Liver (tissue), 9 donors: ENCODE data around the gene PRDM12. TPM values are rescaled to one million over a fixed set of nuclear protein-coding genes. Genes with fewer than 3 reads are reported as not detected.

ENCODE experiments used
- DNase-seq: peaks from one replicate; pipeline ENCODE4 v3.0.0-alpha.2; 2017; ENCODE audit warnings: low spot score
- H3K27ac ChIP-seq, 2 donors: one replicate each; pipeline ENCODE4 v1.7.0; 2013; ENCODE audit warnings: inconsistent platforms in 2 of 2, low read length in 2 of 2, control low read depth in 1 of 2, low read depth in 1 of 2, mild to moderate bottlenecking in 1 of 2
- H3K27me3 ChIP-seq, 4 donors: one replicate each; pipeline versions ENCODE4 v1.6.1 to v1.7.0; 2013; ENCODE audit warnings: low read length in 3 of 4, inconsistent platforms in 1 of 4, mild to moderate bottlenecking in 1 of 4, moderate library complexity in 1 of 4; ENCODE audit not compliant: control insufficient read depth in 4 of 4, insufficient read depth in 4 of 4
- H3K36me3 ChIP-seq, 4 donors: one replicate each; pipeline versions ENCODE4 v1.6.1 to v1.7.0; 2013; ENCODE audit warnings: low read length in 3 of 4, mild to moderate bottlenecking in 3 of 4, low read depth in 1 of 4, moderate library complexity in 1 of 4; ENCODE audit not compliant: control insufficient read depth in 4 of 4, insufficient read depth in 3 of 4
- H3K4me1 ChIP-seq, 4 donors: one replicate each; pipeline versions ENCODE4 v1.6.1 to v1.7.0; 2013; ENCODE audit warnings: low read length in 3 of 4, mild to moderate bottlenecking in 3 of 4, moderate library complexity in 1 of 4; ENCODE audit not compliant: control insufficient read depth in 4 of 4, insufficient read depth in 4 of 4
- H3K4me3 ChIP-seq, 3 donors: one replicate each; pipeline versions ENCODE4 v1.6.1 to v1.7.0; 2013; ENCODE audit warnings: low read length in 3 of 3, control low read depth in 1 of 3, low read depth in 1 of 3, mild to moderate bottlenecking in 1 of 3
- H3K9ac ChIP-seq, 2 donors: one replicate each; pipeline ENCODE4 v1.7.0; 2013; ENCODE audit warnings: low read length in 2 of 2, mild to moderate bottlenecking in 2 of 2, moderate library complexity in 2 of 2, control low read depth in 1 of 2, low read depth in 1 of 2
- H3K9me3 ChIP-seq, 4 donors: one replicate each; pipeline versions ENCODE4 v1.6.1 to v1.7.0; 2013; ENCODE audit warnings: low read length in 3 of 4; ENCODE audit not compliant: control insufficient read depth in 4 of 4
- EGR1 ChIP-seq, 2 donors: IDR thresholded peaks; 2 replicates each; pipeline ENCODE4 v1.6.1; 2016 to 2018; ENCODE audit warnings: antibody characterized with exemption in 2 of 2, low read depth in 2 of 2
- FOXA1 ChIP-seq: IDR thresholded peaks from 2 replicates; pipeline ENCODE4 v1.6.1; 2016; ENCODE audit warnings: antibody characterized with exemption
- FOXA2 ChIP-seq: IDR thresholded peaks from 2 replicates; pipeline ENCODE4 v1.6.1; 2016; ENCODE audit warnings: antibody characterized with exemption
- GABPA ChIP-seq, 2 donors: IDR thresholded peaks in 1 of 2; conservative IDR thresholded peaks in 1 of 2; 2 replicates each; pipeline ENCODE4 v1.6.1; 2016; ENCODE audit warnings: antibody characterized with exemption in 2 of 2, mild to moderate bottlenecking in 1 of 2, moderate library complexity in 1 of 2
- HNF4A ChIP-seq, 2 donors: conservative IDR thresholded peaks; 2 replicates each; pipeline ENCODE4 v1.6.1; 2016; ENCODE audit warnings: antibody characterized with exemption in 2 of 2, mild to moderate bottlenecking in 2 of 2
- HNF4G ChIP-seq: IDR thresholded peaks from 2 replicates; pipeline ENCODE4 v1.6.1; 2016; ENCODE audit warnings: antibody characterized with exemption
- JUND ChIP-seq, 2 donors: IDR thresholded peaks; 2 replicates each; pipeline ENCODE4 v1.6.1; 2016; ENCODE audit warnings: antibody characterized with exemption in 2 of 2
- NR2F2 ChIP-seq: IDR thresholded peaks from 2 replicates; pipeline ENCODE4 v1.6.1; 2016; ENCODE audit warnings: antibody characterized with exemption
- RAD21 ChIP-seq, 2 donors: IDR thresholded peaks; 2 replicates each; pipeline ENCODE4 v1.6.1; 2016; ENCODE audit warnings: antibody characterized with exemption in 2 of 2, mild to moderate bottlenecking in 2 of 2
- RXRA ChIP-seq, 2 donors: IDR thresholded peaks; 2 replicates each; pipeline ENCODE4 v1.6.1; 2017 to 2018; ENCODE audit warnings: antibody characterized with exemption in 2 of 2, mild to moderate bottlenecking in 1 of 2
- SP1 ChIP-seq: IDR thresholded peaks from 2 replicates; pipeline ENCODE4 v1.6.1; 2018; ENCODE audit warnings: antibody characterized with exemption, mild to moderate bottlenecking
- TAF1 ChIP-seq: conservative IDR thresholded peaks from 2 replicates; pipeline ENCODE4 v1.6.1; 2016; ENCODE audit warnings: antibody characterized with exemption, mild to moderate bottlenecking
- YY1 ChIP-seq: IDR thresholded peaks from 2 replicates; pipeline ENCODE4 v1.6.1; 2016; ENCODE audit warnings: antibody characterized with exemption, mild to moderate bottlenecking
- WGBS: extraction: QIAGEN DNeasy Blood & Tissue Kit; methylation state at CpG from one replicate; pipeline ENCODE4 v1.1.7; 2013; 5-methylcytosine and 5-hydroxymethylcytosine counted together
- polyA plus RNA-seq, 2 donors: library from polyadenylated mRNA; stranded (reverse) in 1 of 2; unstranded in 1 of 2; fragments of 200-250 nt in 1 of 2; fragments of >200 nt in 1 of 2; fragmentation: Nextera tagmentation in 1 of 2; extraction: Ambion mirVana in 1 of 2; gene quantifications; one replicate each; pipeline versions ENCODE4 v1.2.1 to v1.2.3, GENCODE V29; 2013 to 2015
- total RNA-seq, 2 donors: library from RNA; depleted of rRNA; stranded (reverse); fragments of >200 nt; gene quantifications; one replicate each; pipeline ENCODE4 v1.2.3, GENCODE V29; 2014
- TF ChIP-seq, protein P1 (sequence below): IDR thresholded peaks from 2 replicates; pipeline ENCODE4 v1.6.1; 2016; ENCODE audit warnings: antibody characterized with exemption
- TF ChIP-seq, protein P2 (sequence below): fragments of 150-350 bp; IDR thresholded peaks from 2 replicates; pipeline ENCODE4 v1.5.1; 2017; ENCODE audit warnings: improper control_type of control experiment, low read depth, low read length; ENCODE audit not compliant: missing input control
- TF ChIP-seq, protein P3 (sequence below): IDR thresholded peaks from 2 replicates; pipeline ENCODE4 v1.6.1; 2016; ENCODE audit warnings: antibody characterized with exemption, mild to moderate bottlenecking
- TF ChIP-seq, protein P4 (sequence below): IDR thresholded peaks from 2 replicates; pipeline ENCODE4 v1.6.1; 2016; ENCODE audit warnings: antibody characterized with exemption
- TF ChIP-seq, protein P5 (sequence below): IDR thresholded peaks from 2 replicates; pipeline ENCODE4 v1.6.1; 2016; ENCODE audit warnings: antibody characterized with exemption
- donor health status: healthy.
- donor health status: healthy.
- donor health status: healthy.
- donor health status: healthy.
- donor health status: healthy.

Gene PRDM12
- total and polyA plus RNA-seq, 4 donors: 0.02 TPM; not detected in 3

DNA sequence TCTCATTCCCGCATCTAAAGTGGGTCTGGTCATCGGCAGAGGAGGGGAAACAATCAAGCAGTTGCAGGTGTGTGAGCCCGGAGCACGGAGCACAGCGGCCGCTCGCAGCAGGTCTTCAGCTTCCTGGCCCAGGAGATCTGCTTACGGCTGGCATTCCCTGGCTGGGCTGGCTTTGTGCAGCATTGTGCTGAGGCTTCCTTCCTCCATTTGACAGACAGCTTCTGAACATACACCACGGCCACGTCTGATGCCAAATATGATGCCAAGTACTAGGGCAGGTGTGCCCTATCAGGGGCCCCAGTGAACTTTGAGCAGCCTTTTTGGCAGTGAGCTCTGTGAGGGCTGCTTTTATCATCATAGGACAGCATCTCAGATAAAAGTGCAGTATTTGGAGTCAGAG, 47.9 kb upstream of the PRDM12 start:
- no peak overlapping the region for H3K4me3 ChIP-seq
- H3K36me3 ChIP-seq: peaks cover 16 to 78% (median 63%) of the 10 kb centered on the region in 4 donors
- DNase-seq: no peak
- 65% methylated on average over 10 of the region's 10 CpGs for WGBS
- H3K9ac ChIP-seq: no peak overlapping the region
- no peak overlapping the region for H3K27ac ChIP-seq
- peak; percentile 49 to 53 for TF ChIP-seq RXRA (IDR thresholded peaks at IDR 0.05)
- no peak for TF ChIP-seq TAF1
- peak in 1 of 2 donors; percentile 30 for TF ChIP-seq GABPA (IDR thresholded peaks at IDR 0.05 in 1 of 2, conservative IDR thresholded peaks at IDR 0.05 in 1 of 2)
- no peak for TF ChIP-seq FOXA1
- no peak for TF ChIP-seq NR2F2
- TF ChIP-seq, protein P1, sequence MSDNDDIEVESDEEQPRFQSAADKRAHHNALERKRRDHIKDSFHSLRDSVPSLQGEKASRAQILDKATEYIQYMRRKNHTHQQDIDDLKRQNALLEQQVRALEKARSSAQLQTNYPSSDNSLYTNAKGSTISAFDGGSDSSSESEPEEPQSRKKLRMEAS: no peak
- TF ChIP-seq SP1: peak; percentile 36
- peak; percentile 59 for TF ChIP-seq HNF4G
- TF ChIP-seq HNF4A (conservative IDR thresholded peaks at IDR 0.05): peak; percentile 76 to 84
- no peak for TF ChIP-seq FOXA2
- no peak for TF ChIP-seq EGR1 (IDR thresholded peaks at IDR 0.05; ENCODE audit: low read depth in 2 of 2)
- peak; percentile 15 to 59 for TF ChIP-seq RAD21 (IDR thresholded peaks at IDR 0.05)
- TF ChIP-seq, protein P2, sequence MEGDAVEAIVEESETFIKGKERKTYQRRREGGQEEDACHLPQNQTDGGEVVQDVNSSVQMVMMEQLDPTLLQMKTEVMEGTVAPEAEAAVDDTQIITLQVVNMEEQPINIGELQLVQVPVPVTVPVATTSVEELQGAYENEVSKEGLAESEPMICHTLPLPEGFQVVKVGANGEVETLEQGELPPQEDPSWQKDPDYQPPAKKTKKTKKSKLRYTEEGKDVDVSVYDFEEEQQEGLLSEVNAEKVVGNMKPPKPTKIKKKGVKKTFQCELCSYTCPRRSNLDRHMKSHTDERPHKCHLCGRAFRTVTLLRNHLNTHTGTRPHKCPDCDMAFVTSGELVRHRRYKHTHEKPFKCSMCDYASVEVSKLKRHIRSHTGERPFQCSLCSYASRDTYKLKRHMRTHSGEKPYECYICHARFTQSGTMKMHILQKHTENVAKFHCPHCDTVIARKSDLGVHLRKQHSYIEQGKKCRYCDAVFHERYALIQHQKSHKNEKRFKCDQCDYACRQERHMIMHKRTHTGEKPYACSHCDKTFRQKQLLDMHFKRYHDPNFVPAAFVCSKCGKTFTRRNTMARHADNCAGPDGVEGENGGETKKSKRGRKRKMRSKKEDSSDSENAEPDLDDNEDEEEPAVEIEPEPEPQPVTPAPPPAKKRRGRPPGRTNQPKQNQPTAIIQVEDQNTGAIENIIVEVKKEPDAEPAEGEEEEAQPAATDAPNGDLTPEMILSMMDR: no peak
- TF ChIP-seq YY1: no peak
- TF ChIP-seq JUND (IDR thresholded peaks at IDR 0.05): no peak
- TF ChIP-seq, protein P3, sequence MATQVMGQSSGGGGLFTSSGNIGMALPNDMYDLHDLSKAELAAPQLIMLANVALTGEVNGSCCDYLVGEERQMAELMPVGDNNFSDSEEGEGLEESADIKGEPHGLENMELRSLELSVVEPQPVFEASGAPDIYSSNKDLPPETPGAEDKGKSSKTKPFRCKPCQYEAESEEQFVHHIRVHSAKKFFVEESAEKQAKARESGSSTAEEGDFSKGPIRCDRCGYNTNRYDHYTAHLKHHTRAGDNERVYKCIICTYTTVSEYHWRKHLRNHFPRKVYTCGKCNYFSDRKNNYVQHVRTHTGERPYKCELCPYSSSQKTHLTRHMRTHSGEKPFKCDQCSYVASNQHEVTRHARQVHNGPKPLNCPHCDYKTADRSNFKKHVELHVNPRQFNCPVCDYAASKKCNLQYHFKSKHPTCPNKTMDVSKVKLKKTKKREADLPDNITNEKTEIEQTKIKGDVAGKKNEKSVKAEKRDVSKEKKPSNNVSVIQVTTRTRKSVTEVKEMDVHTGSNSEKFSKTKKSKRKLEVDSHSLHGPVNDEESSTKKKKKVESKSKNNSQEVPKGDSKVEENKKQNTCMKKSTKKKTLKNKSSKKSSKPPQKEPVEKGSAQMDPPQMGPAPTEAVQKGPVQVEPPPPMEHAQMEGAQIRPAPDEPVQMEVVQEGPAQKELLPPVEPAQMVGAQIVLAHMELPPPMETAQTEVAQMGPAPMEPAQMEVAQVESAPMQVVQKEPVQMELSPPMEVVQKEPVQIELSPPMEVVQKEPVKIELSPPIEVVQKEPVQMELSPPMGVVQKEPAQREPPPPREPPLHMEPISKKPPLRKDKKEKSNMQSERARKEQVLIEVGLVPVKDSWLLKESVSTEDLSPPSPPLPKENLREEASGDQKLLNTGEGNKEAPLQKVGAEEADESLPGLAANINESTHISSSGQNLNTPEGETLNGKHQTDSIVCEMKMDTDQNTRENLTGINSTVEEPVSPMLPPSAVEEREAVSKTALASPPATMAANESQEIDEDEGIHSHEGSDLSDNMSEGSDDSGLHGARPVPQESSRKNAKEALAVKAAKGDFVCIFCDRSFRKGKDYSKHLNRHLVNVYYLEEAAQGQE: no peak
- TF ChIP-seq, protein P4, sequence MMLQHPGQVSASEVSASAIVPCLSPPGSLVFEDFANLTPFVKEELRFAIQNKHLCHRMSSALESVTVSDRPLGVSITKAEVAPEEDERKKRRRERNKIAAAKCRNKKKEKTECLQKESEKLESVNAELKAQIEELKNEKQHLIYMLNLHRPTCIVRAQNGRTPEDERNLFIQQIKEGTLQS: no peak
- TF ChIP-seq, protein P5, sequence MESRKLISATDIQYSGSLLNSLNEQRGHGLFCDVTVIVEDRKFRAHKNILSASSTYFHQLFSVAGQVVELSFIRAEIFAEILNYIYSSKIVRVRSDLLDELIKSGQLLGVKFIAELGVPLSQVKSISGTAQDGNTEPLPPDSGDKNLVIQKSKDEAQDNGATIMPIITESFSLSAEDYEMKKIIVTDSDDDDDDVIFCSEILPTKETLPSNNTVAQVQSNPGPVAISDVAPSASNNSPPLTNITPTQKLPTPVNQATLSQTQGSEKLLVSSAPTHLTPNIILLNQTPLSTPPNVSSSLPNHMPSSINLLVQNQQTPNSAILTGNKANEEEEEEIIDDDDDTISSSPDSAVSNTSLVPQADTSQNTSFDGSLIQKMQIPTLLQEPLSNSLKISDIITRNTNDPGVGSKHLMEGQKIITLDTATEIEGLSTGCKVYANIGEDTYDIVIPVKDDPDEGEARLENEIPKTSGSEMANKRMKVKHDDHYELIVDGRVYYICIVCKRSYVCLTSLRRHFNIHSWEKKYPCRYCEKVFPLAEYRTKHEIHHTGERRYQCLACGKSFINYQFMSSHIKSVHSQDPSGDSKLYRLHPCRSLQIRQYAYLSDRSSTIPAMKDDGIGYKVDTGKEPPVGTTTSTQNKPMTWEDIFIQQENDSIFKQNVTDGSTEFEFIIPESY: no peak
- no peaks in the 10 kb centered on the region for H3K27me3 ChIP-seq
- peaks cover 2 to 24% (median 15%) of the 10 kb centered on the region in 4 donors for H3K4me1 ChIP-seq
- H3K9me3 ChIP-seq: no peaks in the 10 kb centered on the region
